ENCODE data around the gene CAPZB.
A peak's percentile ranks its signal among the peaks of the same experiment; 100 is the strongest.

The CAPZB gene

GRCh38 chr1:19404748-19405147, 80.6 kb downstream of the CAPZB start:
- DNase-seq = no peak

DNA sequence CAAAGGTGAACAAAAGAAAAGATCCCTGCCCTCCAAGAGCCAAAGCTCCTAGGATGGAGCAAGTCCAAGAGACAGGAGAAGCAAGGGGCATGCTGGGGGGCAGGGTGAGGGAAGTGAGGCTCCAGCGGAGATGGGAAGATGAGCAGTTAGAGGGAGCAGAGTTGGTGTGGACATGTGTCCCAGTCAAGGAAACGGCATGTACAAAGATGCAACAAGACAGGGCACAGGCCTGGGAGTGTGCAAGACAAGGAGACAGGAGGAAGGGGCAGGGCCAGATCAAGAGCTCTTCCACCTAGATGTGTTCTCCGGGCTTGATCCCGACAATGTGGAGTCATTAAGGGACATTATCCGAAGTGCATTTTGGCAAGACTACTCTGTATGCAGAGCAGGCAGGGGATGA, 82.1 kb downstream of the CAPZB start:
- no peak for DNase-seq

- DNase-seq = no peak
These were observed 83.1 kb downstream of the CAPZB start for GRCh38 chr1:19402031-19402813.

DNA sequence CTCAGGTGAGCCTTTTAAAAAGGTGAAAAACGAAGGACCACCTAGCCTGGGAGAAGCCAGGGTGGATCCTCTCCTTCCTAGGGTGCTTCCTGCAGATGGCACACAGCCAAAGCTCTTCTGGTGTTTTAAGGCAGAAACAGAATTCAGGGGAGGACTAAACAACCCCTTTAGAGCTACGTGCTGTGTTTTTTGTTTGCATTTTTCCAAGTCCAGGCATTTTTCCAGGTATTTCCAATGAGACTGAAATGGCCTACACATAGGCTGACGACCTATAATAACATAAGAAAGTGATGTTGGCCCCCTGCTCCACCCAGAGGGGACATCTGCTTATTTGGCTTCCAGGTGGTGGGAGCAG, 83.8 kb downstream of the CAPZB start:
- DNase-seq = no peak

DNA sequence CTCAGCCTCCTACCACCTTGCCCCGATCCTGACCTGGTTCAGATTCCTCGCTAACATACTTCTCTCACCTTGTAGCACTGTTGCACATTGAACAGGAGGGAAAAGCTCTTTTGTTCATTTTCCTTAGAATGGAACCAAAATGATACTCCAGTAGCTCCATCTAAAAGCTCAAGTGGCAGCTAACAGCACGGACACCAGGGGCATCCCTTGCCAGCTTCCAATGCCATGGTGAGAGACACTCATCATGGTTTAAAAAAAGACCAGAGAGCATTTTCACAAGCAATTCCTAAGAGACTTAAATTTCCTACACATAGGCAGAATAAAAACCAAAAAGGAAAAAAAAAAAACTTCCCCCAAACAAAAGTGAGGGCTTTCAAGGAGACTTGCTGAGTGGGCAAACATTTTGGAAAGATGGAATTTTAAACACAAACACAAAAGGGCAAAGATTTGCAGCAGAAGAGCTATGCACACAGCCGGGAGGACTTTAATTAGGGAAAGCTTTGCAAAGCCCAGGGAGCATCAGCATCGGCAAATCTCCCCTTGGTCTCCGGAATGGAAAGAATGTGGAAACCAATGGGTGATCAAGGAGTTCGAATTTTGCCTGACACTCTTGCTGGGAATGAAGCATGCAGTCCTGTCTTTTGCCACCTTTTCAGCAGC, 84.3 kb downstream of the CAPZB start:
- no peak for DNase-seq

DNA sequence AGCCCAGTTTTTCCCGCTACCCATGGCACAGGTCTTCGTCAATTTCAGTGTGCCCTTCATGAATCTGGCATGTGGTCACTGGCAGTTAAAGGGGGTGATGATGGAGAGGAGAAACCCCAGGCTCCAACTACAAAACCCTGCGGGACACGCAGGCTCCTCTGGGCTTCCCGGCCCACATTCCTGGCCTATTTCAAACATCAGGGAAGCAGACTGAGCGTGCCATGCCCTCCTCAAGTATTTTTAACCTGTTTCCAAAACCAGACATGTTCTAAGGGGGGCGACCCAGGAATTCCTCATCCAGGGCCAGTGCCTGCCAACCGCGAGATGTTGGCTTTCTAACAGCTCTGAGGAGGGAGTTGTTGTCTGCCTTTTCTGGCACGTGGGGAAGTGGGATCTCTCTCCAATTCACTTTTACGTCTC, 85.1 kb downstream of the CAPZB start:
- no peak for DNase-seq

GRCh38 chr1:19398309-19398760, 87.0 kb downstream of the CAPZB start:
- DNase-seq = no peak

GRCh38 chr1:19397217-19397945, 88.0 kb downstream of the CAPZB start:
- DNase-seq = no peak

- no peak for DNase-seq
These were observed 89.1 kb downstream of the CAPZB start for GRCh38 chr1:19396280-19396679.

DNA sequence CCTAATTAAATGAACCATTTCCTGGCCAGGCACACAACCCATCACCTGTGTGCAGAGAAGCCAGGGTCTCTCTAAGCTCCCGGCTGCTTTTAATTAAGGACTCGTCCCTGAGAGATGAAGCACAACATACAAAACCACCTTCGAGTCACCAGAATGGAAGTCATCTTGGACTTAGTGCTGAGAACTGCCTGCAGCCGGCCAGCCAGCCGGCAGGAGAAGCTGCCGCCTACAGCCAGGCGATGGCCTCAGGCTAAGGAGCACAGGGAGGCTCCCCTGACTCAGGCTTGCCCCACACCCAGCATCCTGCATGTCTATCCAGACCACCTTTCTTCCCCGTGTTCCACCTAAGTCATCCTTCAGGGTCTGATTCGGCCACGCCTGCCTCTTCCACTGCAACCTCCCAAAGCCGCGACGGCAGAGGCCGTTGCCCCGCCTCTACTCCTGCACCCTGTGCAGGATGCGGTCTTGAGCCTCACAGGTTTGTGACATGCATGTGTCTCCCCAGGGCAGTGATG, 89.6 kb downstream of the CAPZB start:
- DNase-seq = no peak

- DNase-seq = no peak
These were observed 92.3 kb downstream of the CAPZB start for GRCh38 chr1:19393046-19393445.

DNA sequence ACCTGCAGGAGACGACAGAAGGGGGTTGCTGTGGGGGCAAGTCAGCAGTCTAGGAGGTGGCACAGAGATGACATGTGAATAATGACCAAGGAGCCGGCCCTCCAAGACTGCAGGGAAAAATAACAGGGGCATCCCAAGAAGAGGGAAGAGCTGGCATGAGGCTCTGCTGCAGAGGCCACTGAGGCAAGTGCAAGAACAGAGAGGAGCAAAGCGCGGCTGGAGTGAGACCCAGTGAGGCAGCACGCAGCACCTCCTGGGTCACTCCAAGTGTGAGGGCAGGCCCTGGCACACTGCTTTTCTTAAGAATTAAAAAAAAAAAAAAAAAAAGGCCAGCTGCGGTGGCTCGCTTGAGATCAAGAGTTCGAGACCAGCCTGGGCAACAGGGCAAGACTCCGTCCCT, 93.1 kb downstream of the CAPZB start:
- DNase-seq = peak in 1 of 2 donors; percentile 11

DNA sequence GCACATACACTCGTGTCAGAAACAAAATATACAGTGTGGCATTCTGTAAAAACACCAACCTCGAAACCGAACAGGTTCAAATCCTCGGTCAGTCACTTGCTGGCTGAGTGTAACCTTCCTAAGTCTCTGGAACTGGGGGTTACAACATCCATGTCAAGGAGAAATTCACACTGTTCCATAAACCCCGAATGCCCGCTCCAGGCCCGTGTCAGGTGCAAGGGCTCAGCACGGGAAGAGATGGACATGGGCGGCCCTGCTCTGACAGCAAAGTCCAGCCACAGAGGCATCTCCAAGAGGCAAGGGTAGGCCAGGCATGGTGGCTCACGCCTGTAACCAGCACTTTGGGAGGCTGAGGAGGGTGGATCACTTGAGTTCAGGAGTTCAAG, 93.8 kb downstream of the CAPZB start:
- no peak for DNase-seq

DNA sequence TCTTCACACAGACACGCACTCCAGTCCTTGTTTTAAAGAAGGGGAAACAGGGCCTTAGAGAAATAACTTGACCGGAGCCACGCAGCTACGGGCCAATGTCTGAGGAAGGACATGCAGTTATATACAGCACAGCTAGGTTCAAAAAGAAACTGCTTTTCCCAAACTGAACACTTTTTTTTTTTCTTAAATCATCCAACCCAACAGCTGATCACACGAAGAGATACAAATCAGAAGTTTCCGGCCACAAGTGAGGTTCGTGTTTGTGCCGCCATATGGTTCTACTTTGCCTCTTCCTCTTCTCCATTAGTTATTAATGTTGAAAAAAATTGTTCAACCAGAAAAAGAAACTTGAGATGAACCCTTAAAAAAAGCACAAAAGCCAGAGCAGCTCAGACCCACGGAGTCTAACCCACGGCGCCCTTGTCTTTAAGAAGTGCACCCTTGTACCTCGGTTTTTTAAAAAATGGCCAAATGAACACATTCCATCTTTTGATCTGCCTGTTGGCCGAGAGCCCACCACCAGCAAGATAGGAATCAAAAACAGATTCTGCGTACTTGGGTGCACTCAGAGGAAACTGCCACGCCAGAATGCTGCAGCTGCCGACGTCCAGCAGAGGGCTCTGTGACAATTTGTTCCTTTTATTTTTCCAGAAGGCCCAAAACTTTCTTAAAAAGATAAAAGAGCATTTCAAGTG, 94.3 kb downstream of the CAPZB start:
- peak in 1 of 2 donors; percentile 94 for DNase-seq

- DNase-seq = no peak
These were observed 95.0 kb downstream of the CAPZB start for GRCh38 chr1:19390166-19390850.

- DNase-seq = no peak
These were observed 96.4 kb downstream of the CAPZB start for GRCh38 chr1:19388980-19389379.

DNA sequence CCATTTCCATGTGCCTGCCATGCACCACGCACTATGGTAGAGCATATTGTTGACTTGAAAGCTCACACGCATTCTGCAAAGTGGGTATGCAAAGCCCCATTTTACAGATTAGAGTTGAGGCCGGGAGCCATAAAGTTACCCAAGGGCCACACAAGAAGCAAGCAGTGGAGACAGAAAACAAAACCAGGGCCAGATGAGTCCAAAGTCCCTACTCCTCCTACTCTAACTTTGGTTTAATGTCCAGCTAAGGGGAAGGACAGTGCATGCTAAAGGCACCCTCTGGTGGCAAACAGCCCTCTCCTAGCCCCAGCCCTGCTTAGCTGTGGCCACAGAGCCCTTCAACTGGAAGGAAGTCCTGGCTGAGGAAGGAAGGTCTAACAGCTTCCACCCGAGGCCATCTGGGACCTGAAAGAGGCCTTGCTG, 98.3 kb downstream of the CAPZB start:
- no peak for DNase-seq

GRCh38 chr1:19385869-19386591, 99.3 kb downstream of the CAPZB start:
- DNase-seq = no peak

GRCh38 chr1:19385221-19385620, 100.1 kb downstream of the CAPZB start:
- no peak for DNase-seq

DNA sequence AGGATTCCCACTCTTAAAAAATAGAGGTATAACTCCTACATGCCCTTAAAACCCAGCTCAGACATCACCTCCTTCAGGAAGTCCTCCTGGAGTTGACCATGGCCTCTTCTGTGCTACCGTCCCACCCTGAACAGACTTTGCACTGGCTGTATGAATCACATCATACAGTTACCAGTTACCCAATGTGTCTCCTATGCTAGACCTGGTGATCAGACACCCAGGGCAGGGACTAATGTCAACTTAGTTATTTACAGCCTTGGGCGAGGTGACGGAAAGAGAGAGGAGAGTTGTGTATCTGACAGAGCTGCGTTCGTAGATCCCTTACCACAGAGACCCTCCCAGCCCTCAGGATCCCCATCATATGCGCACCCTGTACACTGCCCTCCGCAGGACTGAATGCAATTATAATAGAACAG, 100.6 kb downstream of the CAPZB start:
- no peak for DNase-seq

- no peak for DNase-seq
These were observed 101.2 kb downstream of the CAPZB start for GRCh38 chr1:19384113-19384512.

- DNase-seq = no peak
These were observed 103.1 kb downstream of the CAPZB start for GRCh38 chr1:19382222-19382621.

All from bone marrow (tissue), 2 donors.